Keratinocyte (primary cell): Measurements from ENCODE around the gene ILKAP. TPM values are rescaled to one million over a fixed set of nuclear protein-coding genes. Genes with fewer than 3 reads are reported as not detected.

Experiments
- DNase-seq: peaks from one replicate; pipeline ENCODE4 v3.0.0-alpha.2; 2011; ENCODE audit warnings: low read depth, missing footprints, low spot score
- FAIRE-seq: peaks from 2 replicates; lab custom pipeline; 2011; peaks lifted over from hg19 to GRCh38; lab: Jason Lieb, UNC
- H2AFZ ChIP-seq: 2 replicates; pipeline ENCODE4 v1.6.0; 2012; ENCODE audit warnings: low read length, control low read depth, inconsistent platforms; ENCODE audit not compliant: control insufficient read depth
- H3K27ac ChIP-seq: 2 replicates; pipeline ENCODE4 v1.5.1; 2011; ENCODE audit warnings: low read length; ENCODE audit not compliant: control insufficient read depth, insufficient read depth
- H3K27me3 ChIP-seq: 3 replicates; pipeline ENCODE4 v1.6.0; 2011; ENCODE audit warnings: low read length; ENCODE audit not compliant: control insufficient read depth, insufficient read depth; ENCODE audit errors: extremely low read depth
- H3K36me3 ChIP-seq, 2 experiments: 2 replicates in 1 of 2; 3 replicates in 1 of 2; pipeline ENCODE4 v1.5.1; 2011; ENCODE audit warnings: low read length in 2 of 2, mild to moderate bottlenecking in 1 of 2; ENCODE audit not compliant: control insufficient read depth in 2 of 2, insufficient read depth in 2 of 2; ENCODE audit errors: extremely low read depth in 1 of 2
- H3K4me1 ChIP-seq: 3 replicates; pipeline ENCODE4 v1.5.1; 2011; ENCODE audit warnings: low read length; ENCODE audit not compliant: control insufficient read depth, insufficient read depth; ENCODE audit errors: extremely low read depth
- H3K4me2 ChIP-seq: 3 replicates; pipeline ENCODE4 v1.6.0; 2011; ENCODE audit warnings: low read depth, low read length; ENCODE audit not compliant: control insufficient read depth, insufficient read depth; ENCODE audit errors: extremely low read depth
- H3K4me3 ChIP-seq, 3 experiments: fragments of 200-600 bp in 1 of 3; sonication (generic) in 1 of 3; 2 replicates in 2 of 3; 3 replicates in 1 of 3; pipeline ENCODE4 v1.5.1; 2011 to 2016; ENCODE audit warnings: low read length in 3 of 3, mild to moderate bottlenecking in 3 of 3, control low read depth in 2 of 3, inconsistent platforms in 1 of 3, low read depth in 1 of 3, mixed read lengths in 1 of 3, mixed run types in 1 of 3, moderate library complexity in 1 of 3; ENCODE audit not compliant: control insufficient read depth in 2 of 3, insufficient read depth in 2 of 3; ENCODE audit errors: extremely low read depth in 1 of 3
- H3K79me2 ChIP-seq: 2 replicates; pipeline ENCODE4 v1.6.0; 2012; ENCODE audit warnings: low read length; ENCODE audit not compliant: control insufficient read depth, insufficient read depth
- H3K9ac ChIP-seq: 3 replicates; pipeline ENCODE4 v1.6.0; 2011; ENCODE audit warnings: low read length; ENCODE audit not compliant: control insufficient read depth, insufficient read depth; ENCODE audit errors: extremely low read depth
- H3K9me1 ChIP-seq: 3 replicates; pipeline ENCODE4 v1.6.0; 2011; ENCODE audit warnings: low read length; ENCODE audit not compliant: control insufficient read depth, insufficient read depth; ENCODE audit errors: extremely low read depth
- H3K9me3 ChIP-seq: 2 replicates; pipeline ENCODE4 v1.5.1; 2012; ENCODE audit warnings: low read depth, low read length; ENCODE audit not compliant: control insufficient read depth
- H4K20me1 ChIP-seq: 3 replicates; pipeline ENCODE4 v1.6.0; 2011; ENCODE audit warnings: low read length; ENCODE audit not compliant: control insufficient read depth, insufficient read depth; ENCODE audit errors: extremely low read depth
- EZH2 ChIP-seq: IDR thresholded peaks from one replicate; pipeline ENCODE4 v1.6.1; 2012; ENCODE audit warnings: inconsistent platforms, mild to moderate bottlenecking, low read length, moderate library complexity
- dilution Hi-C: fragments of 300-500 bp; cut with MboI; formaldehyde crosslinking; loops from one replicate; pipeline ENCODE4 v1.7.0; 2020; ENCODE audit warnings: low sequenced_read_pairs; ENCODE audit not compliant: extremely low pct_ligation_motif_present
- polyA plus RNA-seq, 5 experiments: library from polyadenylated mRNA; depleted of rRNA in 3 of 5; stranded (reverse) in 3 of 5; stranded (forward) in 1 of 5; unstranded in 1 of 5; fragments of >200 nt; gene quantifications; 1 replicate in 1 of 5; 2 replicates in 3 of 5; 3 replicates in 1 of 5; pipeline versions ENCODE4 v1.2.1 to v1.2.3, GENCODE V29; 2011 to 2012; ENCODE audit warnings: missing spikeins in 2 of 5, low read depth in 1 of 5, low replicate concordance in 1 of 5
- TF ChIP-seq, protein P1 (sequence below), 3 experiments: IDR thresholded peaks in 1 of 3; conservative IDR thresholded peaks in 1 of 3; optimal IDR thresholded peaks in 1 of 3; 2 replicates in 2 of 3; 3 replicates in 1 of 3; pipeline versions ENCODE3 to v1.5.1; 2011; ENCODE audit warnings: low read length in 3 of 3, mild to moderate bottlenecking in 3 of 3, moderate library complexity in 2 of 3, control low read depth in 1 of 3, inconsistent platforms in 1 of 3; ENCODE audit not compliant: insufficient read depth in 2 of 3; ENCODE audit errors: extremely low read depth in 1 of 3

Gene ILKAP
- polyA plus RNA-seq, 1 donor (not counting 4 experiments of a cell fraction or from before 2014, with no cell fraction given) = 39.1 TPM

- H3K9ac ChIP-seq = no peak overlapping the region
- H4K20me1 ChIP-seq = no peaks in the 10 kb centered on the region
- peaks cover 19% of the 10 kb centered on the region for H3K27me3 ChIP-seq
- peaks cover 3 to 23% of the 10 kb centered on the region in 2 experiments for H3K36me3 ChIP-seq
- no peaks in the 10 kb centered on the region for H3K9me3 ChIP-seq
- H3K4me2 ChIP-seq = no peak overlapping the region
- no peak for DNase-seq
- no peaks in the 10 kb centered on the region for H3K9me1 ChIP-seq
- H3K27ac ChIP-seq = no peak overlapping the region
- no peaks in the 10 kb centered on the region for H3K79me2 ChIP-seq
- no peak overlapping the region for H3K4me3 ChIP-seq
- peaks cover 20% of the 10 kb centered on the region for H3K4me1 ChIP-seq
- no peak for FAIRE-seq
- no peak overlapping the region for H2AFZ ChIP-seq
- TF ChIP-seq, protein P1, sequence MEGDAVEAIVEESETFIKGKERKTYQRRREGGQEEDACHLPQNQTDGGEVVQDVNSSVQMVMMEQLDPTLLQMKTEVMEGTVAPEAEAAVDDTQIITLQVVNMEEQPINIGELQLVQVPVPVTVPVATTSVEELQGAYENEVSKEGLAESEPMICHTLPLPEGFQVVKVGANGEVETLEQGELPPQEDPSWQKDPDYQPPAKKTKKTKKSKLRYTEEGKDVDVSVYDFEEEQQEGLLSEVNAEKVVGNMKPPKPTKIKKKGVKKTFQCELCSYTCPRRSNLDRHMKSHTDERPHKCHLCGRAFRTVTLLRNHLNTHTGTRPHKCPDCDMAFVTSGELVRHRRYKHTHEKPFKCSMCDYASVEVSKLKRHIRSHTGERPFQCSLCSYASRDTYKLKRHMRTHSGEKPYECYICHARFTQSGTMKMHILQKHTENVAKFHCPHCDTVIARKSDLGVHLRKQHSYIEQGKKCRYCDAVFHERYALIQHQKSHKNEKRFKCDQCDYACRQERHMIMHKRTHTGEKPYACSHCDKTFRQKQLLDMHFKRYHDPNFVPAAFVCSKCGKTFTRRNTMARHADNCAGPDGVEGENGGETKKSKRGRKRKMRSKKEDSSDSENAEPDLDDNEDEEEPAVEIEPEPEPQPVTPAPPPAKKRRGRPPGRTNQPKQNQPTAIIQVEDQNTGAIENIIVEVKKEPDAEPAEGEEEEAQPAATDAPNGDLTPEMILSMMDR (optimal IDR thresholded peaks at IDR 0.05 in 1 of 3, IDR thresholded peaks at IDR 0.05 in 1 of 3, conservative IDR thresholded peaks at IDR 0.05 in 1 of 3; ENCODE audit: extremely low read depth in 1 of 3, insufficient read depth in 2 of 3, low read length in 3 of 3) = no peak
- TF ChIP-seq EZH2 = no peak
- dilution Hi-C loops = no loop called here
Measured at GRCh38 chr2:238164906-238165287, 38.6 kb downstream of the ILKAP start.

DNA sequence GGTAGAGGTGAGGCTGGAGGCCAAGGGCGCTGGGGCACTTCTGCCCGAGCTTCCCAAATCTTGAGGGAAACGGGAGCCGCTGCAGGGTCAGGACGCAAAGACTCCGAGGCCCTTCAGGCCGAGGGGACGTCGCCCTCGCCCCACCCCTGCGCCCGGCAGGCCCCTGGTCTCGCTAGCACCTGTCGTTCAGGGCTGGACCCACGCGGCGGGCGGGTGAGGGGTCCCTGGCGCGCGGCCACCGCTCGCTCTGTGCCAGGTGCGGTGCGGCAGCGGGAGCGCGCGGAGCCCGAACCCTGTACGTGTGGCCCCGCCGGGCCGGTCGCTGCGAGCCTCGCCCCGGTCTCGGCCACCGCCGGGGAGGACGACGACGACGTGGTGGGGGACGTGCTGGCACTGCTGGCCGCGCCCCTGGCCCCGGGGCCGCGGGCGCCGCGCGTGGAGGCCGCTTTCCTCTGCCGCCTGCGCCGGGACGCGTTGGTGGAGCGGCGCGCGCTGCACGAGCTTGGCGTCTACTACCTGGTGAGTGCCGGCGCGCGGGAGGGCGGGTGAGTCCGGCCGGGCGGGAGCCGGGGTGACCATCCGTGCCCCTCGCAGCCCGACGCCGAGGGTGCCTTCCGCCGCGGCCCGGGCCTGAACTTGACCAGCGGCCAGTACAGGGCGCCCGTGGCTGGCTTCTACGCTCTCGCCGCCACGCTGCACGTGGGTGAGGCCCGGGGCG is 39.9 kb downstream of the ILKAP start:
- no peak for FAIRE-seq

More for the DNA sequence above, 39.9 kb downstream of the ILKAP start:
- Histone ChIP-seq H3K4me1 (peaks cover 7% of the 10 kb centered on the region), H3K79me2 (no peaks in the 10 kb centered on the region), H2AFZ (no peak overlapping the region), H3K27me3 (peaks cover 19% of the 10 kb centered on the region), H3K9ac (no peak overlapping the region), H3K36me3 (peaks cover 3 to 16% of the 10 kb centered on the region in 2 experiments), H3K4me3 (peak overlapping the region in 2 of 3 experiments; percentile 7 to 20), H3K9me1 (no peaks in the 10 kb centered on the region), H3K9me3 (no peaks in the 10 kb centered on the region), H4K20me1 (no peaks in the 10 kb centered on the region), H3K4me2 (peak overlapping the region; percentile 64), H3K27ac (no peak overlapping the region)
- peak; percentile 51 for TF ChIP-seq EZH2
- TF ChIP-seq, protein P1 (optimal IDR thresholded peaks at IDR 0.05 in 1 of 3, IDR thresholded peaks at IDR 0.05 in 1 of 3, conservative IDR thresholded peaks at IDR 0.05 in 1 of 3; ENCODE audit: extremely low read depth in 1 of 3, insufficient read depth in 2 of 3, low read length in 3 of 3) = no peak
- dilution Hi-C loops = no loop called here
- no peak for DNase-seq
